ENCODE data around the gene SNX22. TPM values are rescaled to one million over a fixed set of nuclear protein-coding genes. Genes with fewer than 3 reads are reported as not detected.

Gene SNX22
- total and polyA plus RNA-seq, 7 donors: under 0.01 to 8.4 (median 0.83) TPM; not detected in 2

DNA sequence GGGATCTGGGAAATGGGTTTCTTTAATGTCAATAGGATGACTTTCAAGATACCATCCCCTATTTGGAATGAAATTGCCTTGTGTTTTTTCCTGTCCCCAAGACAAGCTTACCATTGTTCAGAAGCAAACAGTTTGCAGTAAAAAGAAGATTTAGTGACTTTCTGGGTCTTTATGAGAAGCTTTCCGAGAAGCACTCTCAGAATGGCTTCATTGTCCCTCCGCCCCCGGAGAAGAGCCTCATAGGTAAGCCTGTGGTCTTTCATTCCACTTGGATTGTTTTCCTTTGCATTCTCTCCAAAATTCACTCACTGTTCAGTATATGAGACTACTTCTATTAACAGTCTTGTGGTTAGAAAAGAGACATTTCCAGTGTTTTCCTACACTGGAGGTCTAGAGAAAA, 25.6 kb upstream of the SNX22 start:
- TF ChIP-seq, protein P1, sequence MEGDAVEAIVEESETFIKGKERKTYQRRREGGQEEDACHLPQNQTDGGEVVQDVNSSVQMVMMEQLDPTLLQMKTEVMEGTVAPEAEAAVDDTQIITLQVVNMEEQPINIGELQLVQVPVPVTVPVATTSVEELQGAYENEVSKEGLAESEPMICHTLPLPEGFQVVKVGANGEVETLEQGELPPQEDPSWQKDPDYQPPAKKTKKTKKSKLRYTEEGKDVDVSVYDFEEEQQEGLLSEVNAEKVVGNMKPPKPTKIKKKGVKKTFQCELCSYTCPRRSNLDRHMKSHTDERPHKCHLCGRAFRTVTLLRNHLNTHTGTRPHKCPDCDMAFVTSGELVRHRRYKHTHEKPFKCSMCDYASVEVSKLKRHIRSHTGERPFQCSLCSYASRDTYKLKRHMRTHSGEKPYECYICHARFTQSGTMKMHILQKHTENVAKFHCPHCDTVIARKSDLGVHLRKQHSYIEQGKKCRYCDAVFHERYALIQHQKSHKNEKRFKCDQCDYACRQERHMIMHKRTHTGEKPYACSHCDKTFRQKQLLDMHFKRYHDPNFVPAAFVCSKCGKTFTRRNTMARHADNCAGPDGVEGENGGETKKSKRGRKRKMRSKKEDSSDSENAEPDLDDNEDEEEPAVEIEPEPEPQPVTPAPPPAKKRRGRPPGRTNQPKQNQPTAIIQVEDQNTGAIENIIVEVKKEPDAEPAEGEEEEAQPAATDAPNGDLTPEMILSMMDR (IDR thresholded peaks at IDR 0.05): no peak
- TF ChIP-seq POLR2A (IDR thresholded peaks at IDR 0.05) (no peak), POLR2AphosphoS5 (IDR thresholded peaks at IDR 0.05) (no peak), EP300 (IDR thresholded peaks at IDR 0.05) (no peak)
- Histone ChIP-seq H3K36me3 (peaks cover 32 to 100% (median 67%) of the 10 kb centered on the region in 4 donors), H3K27ac (no peak overlapping the region), H3K4me3 (no peak overlapping the region), H3K9me3 (no peaks in the 10 kb centered on the region), H3K27me3 (no peaks in the 10 kb centered on the region), H3K4me1 (no peaks in the 10 kb centered on the region)
- WGBS, 2 donors: 78 to 80% methylated on average over 3 of the region's 3 CpGs
- intact Hi-C loops (cut with DNase I): no loop called here
- DNase-seq: no peak

DNA sequence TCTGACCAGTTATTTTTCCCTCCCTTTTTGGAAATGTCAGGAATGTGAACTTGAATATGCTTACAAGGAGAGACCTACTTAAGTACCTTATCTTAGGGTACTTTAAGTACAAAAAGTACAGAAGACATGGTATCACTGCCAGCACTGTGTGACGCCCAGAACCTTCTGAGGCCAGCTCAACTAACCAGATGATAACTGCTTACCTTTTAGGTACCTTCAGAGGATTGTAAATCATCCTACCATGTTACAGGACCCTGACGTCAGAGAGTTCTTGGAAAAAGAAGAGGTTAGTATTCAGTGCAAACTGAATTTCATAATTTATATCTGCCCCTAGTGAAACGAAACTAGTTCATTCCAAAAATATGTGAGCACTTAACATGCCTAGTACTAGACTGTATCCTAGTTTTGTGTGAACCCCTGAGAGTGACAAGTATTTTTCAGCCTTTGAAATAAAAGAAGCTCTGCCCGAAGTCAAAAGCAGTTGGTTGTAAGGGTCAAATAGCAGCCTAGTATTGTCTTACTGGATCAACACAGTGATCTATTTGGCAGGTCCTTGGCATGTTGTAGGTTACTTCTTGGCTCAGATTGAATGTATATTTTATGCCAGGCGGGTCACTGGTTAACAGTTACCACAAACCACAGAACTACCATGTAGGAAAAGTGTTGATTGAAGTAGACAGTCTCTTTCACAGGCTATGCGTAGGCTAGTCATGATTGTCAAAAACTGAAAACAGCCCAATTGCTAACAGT, 23.8 kb upstream of the SNX22 start:
- TF ChIP-seq POLR2A (IDR thresholded peaks at IDR 0.05) (no peak), EP300 (IDR thresholded peaks at IDR 0.05) (no peak), POLR2AphosphoS5 (IDR thresholded peaks at IDR 0.05) (no peak)
- TF ChIP-seq, protein P1 (IDR thresholded peaks at IDR 0.05): no peak
- no peak for DNase-seq
- peaks cover 43 to 100% (median 75%) of the 10 kb centered on the region in 4 donors for H3K36me3 ChIP-seq
- H3K27me3 ChIP-seq: no peaks in the 10 kb centered on the region
- no peaks in the 10 kb centered on the region for H3K9me3 ChIP-seq
- intact Hi-C loops (cut with DNase I): no loop called here
- H3K27ac ChIP-seq: no peak overlapping the region
- WGBS, 2 donors: 90% methylated on average over 6 of the region's 6 CpGs
- no peaks in the 10 kb centered on the region for H3K4me1 ChIP-seq
- no peak overlapping the region for H3K4me3 ChIP-seq

DNA sequence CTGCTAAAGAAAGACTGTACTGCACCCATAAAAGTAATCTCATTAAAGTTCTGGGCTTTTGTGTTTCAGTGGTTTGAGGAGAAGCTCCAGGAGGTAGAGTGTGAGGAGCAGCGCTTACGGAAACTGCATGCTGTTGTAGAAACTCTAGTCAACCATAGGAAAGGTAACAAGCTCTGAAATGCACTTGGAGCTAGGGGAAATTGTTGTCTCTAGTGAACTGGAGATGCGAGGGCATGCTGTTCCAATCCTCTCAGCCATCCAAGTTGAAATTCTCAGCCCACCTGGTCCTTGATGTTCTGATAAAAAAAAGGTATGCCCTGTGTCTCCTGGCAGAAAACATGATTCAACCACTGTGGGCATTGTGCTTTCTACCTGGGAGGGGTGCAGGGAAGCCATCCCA, 21.4 kb upstream of the SNX22 start:
- DNase-seq: no peak
- TF ChIP-seq, protein P1 (IDR thresholded peaks at IDR 0.05): no peak
- TF ChIP-seq POLR2A (IDR thresholded peaks at IDR 0.05) (no peak), EP300 (IDR thresholded peaks at IDR 0.05) (no peak), POLR2AphosphoS5 (IDR thresholded peaks at IDR 0.05) (no peak)
- Histone ChIP-seq H3K36me3 (peaks cover 53 to 100% (median 84%) of the 10 kb centered on the region in 4 donors), H3K4me3 (no peak overlapping the region), H3K4me1 (peaks cover 0 to 15% (median 7%) of the 10 kb centered on the region in 4 donors), H3K27me3 (no peaks in the 10 kb centered on the region), H3K27ac (no peak overlapping the region), H3K9me3 (no peaks in the 10 kb centered on the region)
- 97 to 98% methylated on average over 3 of the region's 3 CpGs for WGBS, 2 donors
- intact Hi-C loops (cut with DNase I): no loop called here

DNA sequence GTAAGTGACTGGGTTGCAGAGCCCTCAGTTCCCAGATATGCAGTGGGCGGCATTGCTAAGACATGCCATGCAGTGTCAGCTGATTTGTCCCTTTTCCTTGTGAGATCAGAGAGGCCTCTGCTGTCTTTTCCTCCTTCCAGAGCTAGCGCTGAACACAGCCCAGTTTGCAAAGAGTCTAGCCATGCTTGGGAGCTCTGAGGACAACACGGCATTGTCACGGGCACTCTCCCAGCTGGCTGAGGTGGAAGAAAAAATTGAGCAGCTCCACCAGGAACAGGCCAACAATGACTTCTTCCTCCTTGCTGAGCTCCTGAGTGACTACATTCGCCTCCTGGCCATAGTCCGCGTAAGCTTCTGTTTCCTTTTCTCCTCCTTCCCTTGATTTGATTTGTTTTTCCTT, 20.0 kb upstream of the SNX22 start:
- 97% methylated on average over 7 of the region's 7 CpGs for WGBS, 2 donors
- Histone ChIP-seq H3K27ac (no peak overlapping the region), H3K4me1 (peaks cover 0 to 15% (median 7%) of the 10 kb centered on the region in 4 donors), H3K27me3 (no peaks in the 10 kb centered on the region), H3K9me3 (no peaks in the 10 kb centered on the region), H3K4me3 (no peak overlapping the region), H3K36me3 (peaks cover 60 to 100% (median 86%) of the 10 kb centered on the region in 4 donors)
- intact Hi-C loops (cut with DNase I): no loop called here
- DNase-seq: no peak
- TF ChIP-seq POLR2AphosphoS5 (IDR thresholded peaks at IDR 0.05): no peak
- TF ChIP-seq POLR2A (IDR thresholded peaks at IDR 0.05): no peak
- TF ChIP-seq, protein P1 (IDR thresholded peaks at IDR 0.05): no peak
- no peak for TF ChIP-seq EP300 (IDR thresholded peaks at IDR 0.05)
